GM10847 (cell line): Measurements from ENCODE around the gene SGPP2.

Experiments used
- POLR2A ChIP-seq: IDR thresholded peaks from 2 replicates; pipeline ENCODE4 v1.6.1; 2011; ENCODE audit not compliant: insufficient read length; ENCODE audit errors: extremely low read depth

The SGPP2 gene

DNA sequence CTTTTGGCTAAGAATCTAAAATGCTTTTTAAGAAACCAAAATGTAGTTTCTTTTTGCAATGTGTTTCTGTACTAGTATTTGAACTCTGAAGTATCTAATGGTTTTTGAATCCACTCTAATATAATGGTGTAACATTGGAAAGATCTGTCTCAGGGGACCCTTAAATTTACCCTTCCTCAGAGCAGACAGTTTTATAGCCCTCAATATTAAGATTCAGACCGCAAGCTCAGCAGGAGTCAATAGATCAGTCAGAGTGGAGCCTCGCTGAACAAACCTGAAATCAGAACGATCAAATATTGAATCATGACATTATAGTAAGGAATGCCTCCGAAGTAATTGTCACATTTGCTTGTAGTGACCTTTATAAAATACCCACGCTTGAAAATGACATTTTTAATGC lies 18.3 kb downstream of the SGPP2 start:
- no peak for TF ChIP-seq POLR2A

DNA sequence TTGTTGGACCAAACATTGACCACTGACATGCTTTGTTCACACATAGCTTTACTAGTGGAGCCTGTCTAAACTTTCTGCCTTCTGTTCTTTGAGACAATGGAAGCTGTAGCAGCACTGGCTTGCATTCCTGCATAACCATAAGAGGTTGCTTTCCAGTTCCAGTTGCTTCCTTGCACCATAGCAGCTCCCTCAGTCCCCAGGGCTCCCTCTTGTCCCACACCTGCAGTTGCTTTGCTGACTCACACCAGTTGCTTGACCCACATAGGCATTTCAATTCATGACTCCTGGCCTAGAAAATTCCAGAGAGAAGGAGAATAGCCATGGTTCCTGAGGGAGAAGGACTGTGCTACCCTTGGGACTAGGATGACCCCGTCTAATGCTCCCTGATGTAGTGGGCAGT lies 20.9 kb downstream of the SGPP2 start:
- TF ChIP-seq POLR2A, result no peak

DNA sequence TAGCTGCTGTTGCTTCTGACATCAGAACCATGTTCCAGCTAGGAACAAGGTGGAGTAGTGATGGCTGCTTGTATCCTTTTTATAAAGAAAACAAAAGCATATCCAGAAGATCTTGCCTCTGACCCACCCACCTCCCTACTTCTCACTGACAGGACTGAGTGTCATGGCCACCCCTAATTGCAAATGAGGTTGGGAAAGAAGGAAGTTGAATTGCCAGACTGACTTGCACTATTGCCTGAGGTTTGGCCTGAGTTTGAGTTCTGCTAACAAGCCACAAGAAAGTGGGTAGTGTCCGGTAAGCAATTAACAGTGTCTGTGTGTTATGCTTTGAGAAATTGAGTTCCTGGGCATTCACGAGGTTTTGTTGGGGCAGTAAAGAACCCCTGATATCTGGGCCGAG lies 22.8 kb downstream of the SGPP2 start:
- TF ChIP-seq POLR2A, result no peak

DNA sequence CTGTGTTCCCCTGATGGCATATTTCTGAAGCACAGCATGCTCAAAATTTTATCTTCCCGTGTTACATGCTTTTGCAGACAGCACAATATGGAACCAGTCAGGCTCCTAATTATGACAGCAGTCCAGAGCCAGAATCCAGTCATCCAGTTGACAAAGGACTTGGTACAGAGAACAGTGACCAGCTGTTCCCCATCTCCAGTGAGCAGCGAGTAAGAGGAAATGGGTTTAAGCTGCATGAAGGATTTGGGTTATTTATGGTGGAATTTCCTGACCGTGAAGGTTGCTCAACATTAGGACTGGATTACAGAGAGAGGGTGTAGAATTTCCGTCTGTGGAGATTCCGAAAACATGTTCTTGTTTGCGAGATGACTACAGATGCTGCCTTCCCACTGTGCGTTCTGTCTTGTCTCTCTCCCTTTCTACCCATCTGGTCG lies 24.4 kb downstream of the SGPP2 start:
- TF ChIP-seq POLR2A, result no peak

DNA sequence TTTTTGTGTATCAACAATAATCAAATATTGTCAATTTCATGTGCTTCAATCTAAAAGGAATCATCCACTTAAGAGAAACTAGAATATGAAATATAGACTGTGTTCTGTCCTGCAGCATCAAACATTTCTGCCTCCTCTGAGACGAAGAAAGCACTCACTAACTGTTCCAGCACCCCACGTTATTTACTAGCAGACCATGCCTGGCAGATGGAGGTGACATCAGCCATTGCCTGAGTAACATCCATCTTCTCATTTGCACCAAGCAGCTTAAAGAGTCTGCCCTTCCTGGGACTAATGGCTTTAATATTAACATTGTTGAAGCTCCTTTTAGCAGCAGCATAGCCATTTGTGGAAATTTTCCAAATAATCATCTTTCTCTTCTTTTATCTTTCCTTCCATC lies 25.7 kb downstream of the SGPP2 start:
- no peak for TF ChIP-seq POLR2A

DNA sequence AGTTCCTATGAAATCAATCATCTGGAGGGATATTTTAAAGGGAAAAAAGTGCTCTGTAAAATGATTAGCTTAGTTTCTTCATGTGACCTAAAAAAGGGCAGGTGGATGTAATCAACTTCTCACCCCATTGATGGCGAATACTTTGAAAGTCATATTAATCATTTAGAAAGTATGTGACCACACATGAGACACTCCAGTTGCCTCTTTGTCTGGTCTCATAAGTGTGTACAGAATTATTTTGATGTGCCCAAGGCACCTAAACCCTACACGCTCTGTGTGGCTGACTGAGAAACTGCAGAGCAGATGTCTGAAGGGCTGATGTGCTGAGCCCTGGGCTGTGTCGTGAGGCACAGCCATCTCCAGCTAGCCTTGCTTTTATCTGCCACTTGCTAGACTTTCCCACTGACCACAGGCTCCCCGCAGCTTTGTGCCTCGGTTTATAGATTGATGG lies 26.9 kb downstream of the SGPP2 start:
- no peak for TF ChIP-seq POLR2A

DNA sequence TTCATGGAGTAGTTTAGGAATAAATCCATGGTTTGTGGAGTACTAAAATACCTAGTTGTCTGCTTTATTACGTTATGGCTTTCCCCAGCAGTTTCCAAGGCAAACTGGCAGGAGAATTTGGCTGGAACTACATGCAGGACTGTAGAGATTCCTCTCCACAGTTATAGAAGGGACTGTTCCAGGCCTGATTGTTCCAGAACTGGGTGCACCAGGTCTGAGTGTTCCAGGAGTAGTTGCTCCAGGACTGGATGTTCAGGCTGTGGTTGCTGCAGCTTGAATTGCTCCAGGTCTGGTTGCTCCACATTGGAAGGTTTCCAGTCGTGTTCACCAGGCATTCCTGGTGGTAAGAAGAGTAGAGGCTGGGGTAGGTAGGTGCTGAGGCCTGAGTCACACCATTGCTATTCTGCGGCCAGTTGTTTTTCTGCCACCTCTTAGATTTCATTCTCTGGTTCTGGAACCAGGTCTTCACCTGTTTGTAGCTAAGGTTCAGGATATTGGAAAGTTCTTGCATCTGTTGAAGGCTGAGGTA lies 28.1 kb downstream of the SGPP2 start:
- no peak for TF ChIP-seq POLR2A

DNA sequence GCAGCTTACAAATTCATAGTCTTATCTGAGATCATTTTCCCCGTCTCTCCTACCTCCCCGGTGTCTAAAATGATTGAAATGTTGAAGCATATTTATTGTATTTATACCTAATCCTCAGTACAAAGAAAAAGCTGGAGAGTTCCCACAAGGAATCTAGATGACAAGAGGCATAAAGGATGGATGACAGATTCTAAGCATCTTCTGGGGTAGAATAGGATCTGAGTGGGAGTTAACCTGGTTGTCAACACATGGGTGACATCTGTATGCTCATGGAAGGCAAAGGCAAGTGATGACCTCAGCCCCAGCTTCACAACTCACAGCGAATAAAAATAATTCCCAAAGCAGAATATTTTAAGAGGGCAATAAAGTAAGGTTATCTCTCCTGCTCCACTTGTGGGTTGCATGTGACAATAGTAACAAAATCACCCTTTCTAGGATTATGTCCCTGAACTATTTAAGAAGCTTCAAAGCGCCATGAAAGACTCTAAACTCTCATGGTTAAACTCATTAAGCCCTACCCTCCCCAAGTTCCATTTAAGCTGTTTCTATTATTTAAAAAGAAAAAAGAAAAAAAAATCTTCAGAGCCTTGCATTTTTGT lies 32.2 kb downstream of the SGPP2 start:
- TF ChIP-seq POLR2A, result no peak

DNA sequence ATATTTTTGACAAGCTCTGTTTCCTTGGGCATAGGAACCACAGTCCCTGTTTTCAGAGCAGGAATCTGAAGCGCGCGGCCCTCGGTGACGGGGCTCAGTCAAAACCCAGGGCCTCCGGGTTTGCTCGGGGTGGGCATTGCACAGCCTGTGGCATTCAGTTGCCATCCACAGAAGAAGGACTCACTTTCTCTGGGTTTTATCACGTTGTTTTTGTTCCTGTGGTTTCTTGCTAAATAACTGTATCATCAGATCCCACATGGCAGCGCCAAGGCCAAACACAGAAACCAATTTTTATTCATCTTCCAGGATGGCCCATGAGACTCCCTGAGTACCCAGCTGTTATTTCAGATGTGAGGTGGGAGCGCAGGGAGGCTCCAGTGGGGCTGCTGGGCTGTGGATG lies 35.6 kb downstream of the SGPP2 start:
- no peak for TF ChIP-seq POLR2A

DNA sequence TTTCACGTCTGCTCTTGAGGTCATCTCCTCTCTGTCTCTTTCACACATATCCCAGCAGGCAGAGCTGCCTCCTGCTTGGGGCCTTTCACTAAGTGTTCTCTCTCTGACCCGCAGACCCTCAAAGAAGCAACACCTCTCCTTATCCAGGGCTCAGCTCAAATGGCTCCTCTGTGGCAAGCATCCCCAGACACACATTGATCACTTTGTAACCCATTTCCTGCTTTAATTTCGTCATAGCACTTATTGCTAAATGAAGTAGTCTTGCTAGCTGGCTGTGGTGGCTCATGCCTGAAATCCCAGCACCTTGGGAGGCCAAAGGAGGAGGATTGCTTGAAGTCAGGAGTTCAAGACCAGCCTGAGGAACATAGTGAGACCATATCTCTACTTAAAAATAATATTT lies 41.4 kb downstream of the SGPP2 start:
- no peak for TF ChIP-seq POLR2A

DNA sequence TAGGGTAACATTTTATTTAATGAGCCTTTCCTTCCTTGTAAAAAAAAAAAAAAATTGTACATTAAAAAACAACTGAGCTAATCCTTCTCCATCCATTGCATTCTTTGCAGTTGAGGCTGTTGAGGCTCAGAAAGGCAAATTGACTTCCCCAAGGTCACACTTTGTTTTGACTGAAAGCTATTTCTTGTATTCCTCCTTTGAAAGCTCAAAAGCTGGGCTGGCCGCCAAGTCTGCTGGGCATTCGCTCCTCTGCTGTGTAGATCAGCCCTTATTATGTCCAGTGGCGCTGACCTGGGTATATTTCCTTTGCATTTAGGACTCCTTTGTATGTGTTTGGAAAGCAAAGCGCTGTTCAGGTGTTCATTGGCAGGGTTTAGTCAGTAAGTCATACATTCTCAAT lies 44.0 kb downstream of the SGPP2 start:
- no peak for TF ChIP-seq POLR2A

DNA sequence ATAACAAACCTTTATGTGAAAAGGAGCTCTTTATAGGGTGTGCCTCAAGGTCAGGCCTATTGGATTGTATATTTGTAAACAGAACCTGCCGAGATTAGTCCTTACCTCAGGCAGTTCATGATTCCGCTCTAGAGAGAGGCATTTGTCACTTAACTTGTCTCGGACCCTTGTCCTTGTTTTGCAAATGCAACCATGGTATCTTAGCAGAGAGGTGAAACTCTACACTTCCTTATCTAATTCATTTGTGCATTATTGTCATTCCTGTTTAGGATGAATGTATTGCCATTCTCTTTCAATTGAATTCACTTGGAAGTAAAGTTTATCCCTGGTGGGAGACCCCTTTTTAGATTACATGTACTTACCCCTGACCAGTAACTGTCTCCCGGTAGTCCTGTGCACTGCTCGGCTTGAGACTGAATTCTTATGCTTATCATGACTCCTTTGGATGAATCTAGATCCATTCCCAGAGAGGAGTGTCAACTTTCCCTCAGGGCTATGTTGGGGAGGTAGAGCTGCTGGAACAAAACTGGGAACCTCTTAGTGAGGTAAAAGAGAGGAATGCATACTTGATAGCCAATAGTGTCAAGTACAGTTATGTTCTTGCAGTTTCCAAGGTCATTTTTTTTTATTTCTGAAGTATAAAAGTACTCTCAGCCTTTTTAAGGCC lies 46.6 kb downstream of the SGPP2 start:
- TF ChIP-seq POLR2A, result no peak

DNA sequence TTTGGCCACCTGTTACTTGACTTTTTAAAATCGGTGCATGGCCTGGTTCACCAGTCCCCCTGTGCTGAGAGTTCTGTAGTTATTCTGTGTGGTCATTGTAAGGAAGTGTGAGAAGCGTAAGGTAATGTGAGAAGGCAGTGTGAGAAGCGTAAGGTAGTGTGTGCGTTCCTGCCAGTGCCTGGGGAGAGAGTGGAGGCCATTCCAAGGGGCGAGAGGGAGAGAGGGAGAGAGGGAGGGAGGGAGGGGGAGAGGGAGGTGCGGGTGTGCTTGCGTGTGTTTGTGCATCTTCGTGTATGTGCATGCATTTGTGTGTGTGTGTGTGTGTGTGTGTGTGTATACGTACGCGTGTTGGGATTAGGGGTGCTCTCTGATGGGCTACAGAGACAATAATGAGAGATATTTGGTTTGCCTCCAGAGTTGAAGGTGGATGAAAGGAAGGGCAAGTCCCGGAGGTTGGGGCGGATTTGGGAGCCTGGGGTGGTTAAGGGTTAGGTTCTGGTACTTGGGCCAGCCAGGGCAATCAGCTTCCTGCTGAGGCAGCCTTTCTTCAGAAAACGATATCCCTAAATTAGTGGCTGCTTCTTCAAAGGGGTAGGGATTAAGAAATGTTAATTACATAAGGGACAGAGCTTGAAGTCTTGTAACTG lies 53.7 kb downstream of the SGPP2 start:
- no peak for TF ChIP-seq POLR2A

DNA sequence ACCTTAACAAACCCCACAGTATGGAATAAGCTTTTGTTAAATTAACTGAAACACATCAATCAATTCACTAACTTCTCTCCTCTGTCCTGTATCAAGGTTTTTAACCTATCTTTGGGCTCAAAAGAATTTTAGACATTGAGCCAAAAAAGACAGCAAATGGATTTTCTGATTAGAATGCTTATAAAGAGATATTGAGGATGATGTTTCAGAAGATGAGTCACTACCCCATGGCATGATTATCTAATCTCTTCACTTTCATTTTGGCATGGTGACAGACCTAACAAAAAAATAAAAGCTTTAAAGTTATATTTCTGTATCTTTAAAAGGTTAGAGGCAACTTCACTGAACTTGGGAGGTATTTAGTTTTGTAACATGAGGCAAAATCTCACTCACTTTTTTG lies 55.5 kb downstream of the SGPP2 start:
- no peak for TF ChIP-seq POLR2A

DNA sequence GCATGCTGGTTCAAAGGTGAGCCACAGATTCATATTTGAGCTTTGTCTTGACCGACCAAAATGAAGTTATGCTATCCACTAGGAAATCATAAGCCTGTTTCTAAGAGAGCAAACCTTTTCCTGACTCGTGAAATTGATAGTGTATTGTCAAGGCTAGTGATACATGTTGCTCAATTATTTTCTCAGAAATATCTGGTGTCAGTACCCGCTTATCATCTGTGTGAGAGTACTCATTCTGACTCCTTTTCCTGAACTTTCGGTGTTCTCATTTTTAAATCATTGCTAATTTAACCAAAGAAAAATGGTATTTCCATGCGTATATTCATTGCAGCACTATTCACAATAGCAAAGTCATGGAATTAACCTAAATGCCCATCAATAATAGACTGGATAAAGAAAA lies 56.2 kb downstream of the SGPP2 start:
- TF ChIP-seq POLR2A, result no peak

DNA sequence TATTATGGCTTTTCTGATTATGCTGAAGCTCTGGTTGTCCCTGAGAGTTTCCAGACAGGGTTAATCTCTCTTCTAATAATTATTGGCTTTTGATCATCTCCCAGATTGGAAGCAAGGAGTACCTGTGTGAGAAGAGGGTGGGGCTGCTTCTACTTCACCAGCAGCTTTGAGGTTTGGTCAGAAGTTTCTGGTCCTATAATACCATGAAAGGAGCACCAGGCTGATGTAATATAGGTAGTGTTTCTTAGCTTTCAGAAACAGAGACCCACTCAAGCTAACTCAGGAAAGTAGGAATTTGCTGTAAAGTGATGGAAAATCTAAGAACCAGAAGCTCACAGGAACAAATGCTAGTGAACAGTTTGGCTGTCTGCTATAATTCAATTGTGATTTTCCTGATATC lies 57.6 kb downstream of the SGPP2 start:
- no peak for TF ChIP-seq POLR2A
